Stimulated activated CD8-positive, alpha-beta memory T cell treated with anti-CD3 and anti-CD28 coated beads, Interleukin-15, amount 100 ng/mL, for 48 hours (primary cell): ENCODE data around the gene PI4KB.
"Not testable (repeated sequence)": the region's sequence is repeated elsewhere in the genome, so short reads cannot be mapped to it uniquely, and the experiment has no call there.

ENCODE experiments used
- DNase-seq, 2 donors: peaks; one replicate each; pipeline ENCODE4 v3.0.0-alpha.2; 2020; ENCODE audit warnings: low read depth in 2 of 2

PI4KB gene

DNA sequence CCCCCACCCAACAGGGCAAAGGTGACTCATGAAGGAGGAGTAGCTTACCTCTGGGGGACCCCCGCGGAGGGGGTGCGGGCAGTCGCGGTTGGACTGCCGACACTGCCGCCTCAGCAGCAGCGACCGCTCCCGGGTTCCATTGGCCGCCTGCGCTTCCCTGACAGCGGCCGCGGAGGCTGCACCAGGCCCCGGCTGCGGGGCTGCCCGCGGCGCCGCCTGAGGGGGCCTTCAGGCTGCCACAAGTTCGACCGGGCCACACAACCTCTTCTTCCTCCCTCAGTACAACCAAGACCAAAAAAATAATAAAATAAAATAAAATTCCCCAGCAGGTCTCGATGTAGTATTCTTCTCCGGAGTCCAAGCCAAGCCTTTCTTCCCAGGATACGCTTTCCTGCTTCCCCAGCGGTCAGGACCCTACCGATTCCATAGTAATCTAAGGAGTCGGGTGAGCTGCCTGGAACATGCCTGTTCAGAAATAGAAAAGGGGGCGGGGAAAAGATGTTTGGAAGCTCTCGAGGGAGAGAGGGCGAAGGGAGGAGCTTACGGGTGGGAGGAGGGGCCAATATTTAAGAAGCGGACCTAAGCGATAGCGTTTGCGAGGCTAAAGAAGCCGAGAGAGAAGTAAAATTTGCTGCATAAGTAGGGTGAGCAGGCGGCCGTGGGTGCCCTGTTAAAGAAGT, at the start of gene PI4KB:
Gene PI4KB (minus strand): TSS at position 194 of the 680 bp plus-strand sequence. CDS start 10,935 bp downstream, outside the sequence.
- peak; percentile 79 to 81 for DNase-seq

DNA sequence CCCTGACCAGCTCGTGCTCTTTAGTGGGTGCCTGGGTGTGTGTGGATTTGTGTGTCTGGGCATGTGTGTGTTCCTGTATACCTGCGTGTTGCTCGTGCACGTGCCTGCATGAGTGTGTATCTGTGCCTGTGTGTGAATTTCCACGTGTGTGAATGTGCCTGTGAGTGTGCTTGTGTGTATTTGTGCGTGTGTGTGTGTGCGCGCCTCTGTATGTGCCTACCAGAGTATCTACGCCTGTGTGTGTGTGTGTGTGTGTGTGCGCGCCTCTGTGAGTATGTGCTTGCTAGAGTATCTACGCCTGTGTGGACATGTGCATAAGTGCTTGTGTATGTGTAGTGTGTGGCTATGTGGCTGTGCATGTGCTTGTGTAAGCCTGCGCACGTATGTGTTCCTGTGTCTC, 46.0 kb upstream of the PI4KB start:
- DNase-seq, result no peak

DNA sequence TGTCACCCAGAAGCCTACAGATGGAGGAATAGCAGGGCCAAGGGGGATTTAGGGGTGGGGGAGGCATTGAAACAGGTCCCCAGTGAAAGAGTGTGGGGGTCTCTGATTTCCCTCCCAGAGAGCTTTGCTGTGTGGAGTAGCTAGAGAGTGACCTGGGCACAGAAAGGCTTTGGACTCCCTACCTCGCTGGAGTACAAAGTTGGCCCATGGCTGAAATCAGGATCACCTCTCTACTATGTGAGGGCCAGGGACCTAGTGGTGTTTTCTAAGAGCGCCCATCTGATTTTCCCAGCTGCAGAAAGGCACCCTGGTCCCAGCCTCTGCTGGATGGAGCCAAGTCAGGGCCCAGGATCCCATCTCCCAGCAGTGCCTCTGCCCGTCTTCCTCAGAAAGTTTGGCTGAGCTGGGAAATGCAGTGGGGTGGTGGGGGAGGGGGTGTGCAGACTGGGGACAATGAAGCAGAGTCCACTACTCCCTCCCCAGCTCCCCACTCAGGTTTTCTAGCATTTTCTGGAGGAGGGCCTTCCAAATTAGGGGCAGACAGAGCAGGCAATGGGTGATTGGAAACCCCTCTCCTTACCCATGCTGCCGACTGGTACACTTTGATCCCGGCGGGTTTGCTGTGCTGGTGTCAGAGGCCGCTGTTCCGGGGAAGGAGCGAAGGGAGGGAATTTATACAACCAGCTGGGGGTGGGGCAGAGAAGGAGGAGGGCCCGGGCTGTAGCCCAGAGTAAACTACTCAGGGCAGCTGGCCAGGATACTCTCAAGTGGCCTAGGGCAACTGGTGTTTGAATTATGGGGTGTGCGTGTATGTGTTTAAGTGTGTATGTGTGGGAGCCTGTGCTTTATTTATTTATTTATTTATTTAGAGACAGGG, 45.1 kb upstream of the PI4KB start, which contains the start of gene SELENBP1:
Gene SELENBP1 (minus strand): TSS at position 648 of the 877 bp plus-strand sequence. CDS start 64 bp downstream, at position 584.
- no peak for DNase-seq

DNA sequence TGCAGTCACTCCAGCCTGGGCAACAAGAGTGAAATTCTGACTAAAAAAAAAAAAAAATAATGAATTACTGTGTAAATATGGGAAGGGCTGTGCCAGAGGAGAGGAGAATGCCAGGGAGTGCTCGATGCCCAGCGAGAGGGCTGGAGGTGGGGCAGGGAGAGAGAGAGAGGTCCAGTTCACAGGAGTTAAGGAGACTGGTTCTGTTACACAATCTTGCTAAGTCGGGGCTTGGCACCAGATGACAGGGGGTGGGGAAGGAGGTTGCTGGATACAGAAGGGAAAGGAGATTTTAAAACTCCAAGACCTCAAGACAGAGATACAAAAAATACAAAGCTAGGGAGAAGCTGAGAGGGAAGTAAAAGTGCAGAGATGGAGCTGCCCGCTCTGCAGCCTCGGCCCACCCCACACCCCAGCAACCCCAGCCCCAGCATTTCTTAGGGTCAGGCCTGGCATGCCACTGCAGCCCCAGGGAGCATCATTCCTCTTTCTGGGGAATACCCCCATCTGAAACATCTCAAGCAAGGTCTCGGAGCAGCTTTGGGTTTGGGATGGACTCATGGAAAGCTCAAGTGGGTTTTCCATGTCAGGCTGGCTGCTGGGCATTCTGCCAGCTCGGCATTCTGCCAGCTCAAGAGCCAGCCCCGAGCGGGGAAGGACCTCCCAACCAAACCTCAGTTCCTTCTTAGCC, 44.3 kb upstream of the PI4KB start:
- no peak for DNase-seq

DNA sequence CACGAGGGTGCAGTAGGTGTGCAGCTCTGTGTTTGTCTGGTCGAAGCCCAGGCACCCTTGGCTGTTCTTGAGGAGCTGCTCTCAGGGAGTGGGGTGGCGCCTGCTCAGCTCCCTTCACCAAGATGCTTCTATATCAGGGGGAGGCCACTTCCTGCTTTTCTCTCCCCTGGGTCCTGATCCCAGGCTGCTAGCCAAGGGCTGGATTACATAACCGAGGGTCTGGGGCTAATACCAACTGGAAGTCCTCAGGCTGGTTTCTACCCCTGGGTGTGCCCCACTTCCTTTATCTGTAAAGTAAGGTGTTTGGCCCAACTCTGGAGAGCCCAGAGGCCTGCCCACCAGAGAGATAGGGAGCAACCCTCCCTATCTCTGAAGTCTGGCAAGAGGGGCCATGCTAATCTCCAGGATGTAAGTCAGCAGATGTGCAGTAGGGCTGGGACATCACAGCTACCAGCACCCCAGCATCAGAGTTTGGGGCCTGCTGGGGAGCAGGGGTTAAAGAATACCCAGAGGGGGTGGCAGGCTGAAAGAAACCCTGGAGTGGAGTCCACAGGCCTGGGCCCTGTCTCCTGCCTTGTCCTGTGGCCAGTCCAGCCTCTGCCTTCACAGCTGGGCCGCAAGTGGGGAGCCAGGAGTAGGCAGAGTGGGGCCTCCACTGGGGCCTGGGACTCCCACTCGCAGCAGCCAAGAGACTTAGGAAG, 43.1 kb upstream of the PI4KB start:
- no peak for DNase-seq

DNA sequence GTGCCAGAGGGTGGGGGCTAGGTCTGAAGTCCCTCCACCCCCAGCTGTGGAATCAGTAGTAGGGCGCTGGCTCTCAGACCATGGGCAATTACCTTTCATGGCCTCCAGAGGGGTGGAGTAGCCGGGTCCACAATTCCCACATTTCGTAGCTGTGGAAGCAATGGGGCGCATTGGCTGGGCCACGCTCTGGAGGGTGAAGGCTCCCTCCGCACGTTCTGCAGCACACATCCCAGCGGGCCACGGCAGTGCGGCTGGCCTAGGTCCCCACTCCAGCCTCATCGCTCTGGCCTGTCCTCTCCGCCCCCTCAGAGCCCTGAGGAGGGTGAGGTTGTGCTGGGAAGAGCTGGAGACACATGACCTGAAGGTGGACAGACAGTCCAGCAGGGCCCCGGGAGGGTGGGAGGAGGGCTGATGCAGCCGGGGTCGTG, 42.4 kb upstream of the PI4KB start:
- DNase-seq, result no peak

DNA sequence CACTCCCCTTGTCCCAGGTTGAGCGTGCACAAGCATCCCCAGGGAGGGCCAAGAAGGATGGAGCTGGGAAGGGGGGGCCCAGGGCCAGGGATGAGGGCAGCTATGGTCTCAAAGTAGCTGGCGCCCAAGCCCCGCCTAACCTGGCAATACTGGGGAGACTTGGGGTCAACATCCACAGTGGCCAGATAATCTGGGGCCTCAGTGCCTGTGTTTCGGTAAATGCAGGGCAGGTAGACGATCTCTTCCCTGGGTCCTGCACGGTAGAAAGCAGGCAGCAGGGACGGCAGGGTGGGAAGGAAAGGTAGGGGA, 42.0 kb upstream of the PI4KB start:
- no peak for DNase-seq

DNA sequence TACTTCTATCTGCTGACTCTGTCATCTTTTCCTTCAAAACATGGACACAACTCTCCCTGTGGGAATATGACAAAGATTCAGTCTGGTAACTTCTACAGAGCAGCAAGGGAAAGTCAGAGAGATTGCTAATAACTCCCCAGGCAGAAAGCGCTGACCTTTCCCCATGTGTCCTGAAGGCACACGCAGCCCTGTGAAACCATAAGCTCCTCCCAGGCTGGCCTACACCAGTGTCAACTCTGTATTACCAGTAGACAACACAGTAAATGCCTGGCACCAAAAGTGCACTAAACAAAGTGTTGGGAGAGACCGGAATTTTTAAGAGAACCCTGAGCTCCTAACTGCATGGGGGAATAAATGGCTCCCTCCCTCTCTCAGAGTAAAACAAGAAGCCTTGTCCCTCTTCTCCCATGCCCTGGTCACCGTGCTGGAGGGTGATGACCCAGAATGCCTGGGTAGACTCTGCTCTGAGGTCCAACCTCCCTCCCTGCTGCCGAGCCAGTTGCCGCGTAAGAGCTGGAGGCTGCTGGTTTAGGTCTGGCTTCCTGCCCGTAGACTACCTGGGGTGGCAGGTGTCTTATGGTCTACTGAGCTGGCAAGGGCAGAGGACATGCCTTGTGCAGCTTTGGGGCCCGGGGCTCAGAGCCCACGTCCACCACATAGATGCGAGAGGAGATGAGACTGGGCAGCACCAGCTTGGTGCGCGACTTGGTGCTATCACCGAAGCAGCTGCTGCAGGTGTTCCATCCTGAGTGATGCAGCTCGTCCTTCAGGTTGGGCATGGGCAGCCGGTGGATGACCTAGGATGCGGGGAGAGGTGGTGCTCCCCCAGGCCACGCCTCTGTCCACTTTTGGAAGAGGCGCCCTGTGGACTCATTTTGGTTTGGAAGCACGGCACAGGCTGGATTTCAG, 41.4 kb upstream of the PI4KB start:
- no peak for DNase-seq

DNA sequence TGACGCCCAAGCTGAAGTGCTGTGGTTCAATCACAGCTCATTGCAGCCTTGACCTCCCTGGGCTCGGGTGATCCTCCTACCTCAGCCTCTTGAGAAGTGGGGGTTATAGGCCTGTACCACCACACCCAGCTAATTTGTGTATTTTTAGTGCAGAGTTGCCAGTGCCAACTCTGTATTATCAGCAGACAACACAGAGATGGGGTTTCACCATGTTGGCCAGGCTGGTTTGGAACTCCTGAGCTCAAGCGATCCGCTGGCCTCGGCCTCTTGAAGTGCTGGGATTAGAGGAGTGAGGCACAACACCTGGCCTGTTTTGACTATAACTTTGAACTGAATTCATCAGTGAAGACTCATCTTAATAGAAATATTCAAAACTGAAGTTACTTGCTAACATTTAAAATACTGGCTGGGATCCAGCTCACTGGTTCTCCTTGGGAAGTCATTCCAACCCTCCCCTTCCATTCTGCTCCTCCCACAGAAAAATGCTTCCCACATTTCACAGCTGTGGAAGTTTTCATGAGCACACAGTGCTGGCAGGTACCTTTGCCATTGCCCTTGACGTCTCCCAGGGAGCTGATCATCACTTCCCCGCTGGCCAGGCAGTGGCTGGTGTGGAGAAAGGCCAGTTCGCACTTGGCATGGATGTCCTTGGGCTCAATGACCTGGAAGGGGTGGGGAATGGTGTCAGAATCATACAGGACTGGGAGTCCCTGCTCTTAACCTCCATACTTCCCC, 40.6 kb upstream of the PI4KB start:
- no peak for DNase-seq

DNA sequence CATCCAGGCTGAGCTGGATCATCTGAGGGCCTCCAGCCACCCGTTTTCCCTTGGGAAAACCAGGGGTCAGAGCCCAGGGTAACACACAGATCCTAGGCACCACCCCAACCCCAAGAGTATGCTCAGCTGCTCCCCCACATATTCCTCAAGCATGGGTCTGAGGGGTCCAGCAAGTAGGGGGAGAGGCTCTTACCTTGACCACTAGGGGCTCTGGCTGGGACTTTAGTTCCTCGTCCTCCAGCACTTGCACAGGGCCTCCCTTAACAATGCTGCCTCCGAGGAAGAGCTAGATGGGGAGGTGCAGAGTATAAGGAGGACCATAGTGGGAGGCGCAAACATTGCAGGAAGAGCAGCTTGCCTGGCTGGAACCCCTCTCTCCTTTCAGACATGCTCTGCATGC, 37.8 kb upstream of the PI4KB start:
- DNase-seq, result no peak

DNA sequence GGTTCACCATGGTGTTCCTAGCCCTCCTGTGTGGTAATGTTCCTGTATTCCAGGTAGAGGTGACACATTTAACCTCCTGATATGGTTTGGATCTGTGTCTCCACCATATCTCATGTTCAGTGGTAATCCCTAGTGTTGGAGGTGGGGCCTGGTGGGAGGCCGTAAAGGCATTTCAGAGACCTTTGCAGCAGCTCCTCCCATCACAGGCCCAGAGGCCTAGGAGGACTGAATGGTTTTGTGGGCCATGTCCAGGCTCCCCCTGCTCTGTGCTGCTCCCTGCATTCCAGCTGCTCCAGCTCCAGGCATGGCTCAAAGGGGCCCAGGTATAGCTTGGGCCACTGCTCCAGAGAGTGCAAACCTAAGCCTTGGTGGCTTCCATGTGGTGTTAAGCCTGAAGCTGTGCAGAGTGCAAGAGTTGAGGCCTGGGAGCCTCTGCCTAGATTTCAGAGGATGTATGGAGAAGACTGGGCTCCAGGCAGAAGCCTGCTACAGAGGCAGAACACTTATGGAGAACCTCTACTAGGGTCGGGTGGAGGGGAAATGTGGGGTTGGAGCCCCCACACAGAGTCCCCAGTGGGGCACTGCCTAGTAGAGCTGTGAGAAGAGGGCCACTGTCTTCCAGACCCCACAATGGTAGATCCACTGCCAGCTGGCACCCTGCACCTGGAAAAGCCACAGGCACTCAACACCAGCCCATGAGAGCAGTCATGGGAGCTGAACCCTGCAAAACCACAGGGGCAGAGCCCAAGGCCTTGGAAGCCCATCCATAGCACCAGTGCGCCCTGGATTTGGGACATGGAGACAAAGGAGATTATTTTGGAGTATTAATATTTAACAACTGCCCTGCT, 35.3 kb upstream of the PI4KB start:
- no peak for DNase-seq

DNA sequence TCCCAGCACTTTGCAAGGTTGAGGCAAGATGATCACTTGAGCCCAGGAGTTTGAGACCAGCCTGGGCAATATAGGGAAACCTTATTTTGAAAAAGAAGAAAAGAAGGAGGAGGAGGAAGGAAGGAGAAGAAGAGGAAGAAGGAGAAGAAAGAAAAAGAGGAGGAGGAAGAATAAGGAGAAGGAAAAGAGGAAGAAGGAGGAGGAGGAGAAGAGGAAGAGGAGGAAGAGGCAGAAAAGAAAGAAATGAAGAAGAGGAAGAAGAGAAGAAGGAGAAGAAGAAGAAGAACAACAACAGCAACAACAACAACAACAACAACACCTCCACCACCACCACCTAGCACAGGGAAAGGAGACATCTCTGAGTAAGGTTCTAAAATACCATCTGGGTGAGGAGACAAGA, 34.7 kb upstream of the PI4KB start:
- no peak for DNase-seq

DNA sequence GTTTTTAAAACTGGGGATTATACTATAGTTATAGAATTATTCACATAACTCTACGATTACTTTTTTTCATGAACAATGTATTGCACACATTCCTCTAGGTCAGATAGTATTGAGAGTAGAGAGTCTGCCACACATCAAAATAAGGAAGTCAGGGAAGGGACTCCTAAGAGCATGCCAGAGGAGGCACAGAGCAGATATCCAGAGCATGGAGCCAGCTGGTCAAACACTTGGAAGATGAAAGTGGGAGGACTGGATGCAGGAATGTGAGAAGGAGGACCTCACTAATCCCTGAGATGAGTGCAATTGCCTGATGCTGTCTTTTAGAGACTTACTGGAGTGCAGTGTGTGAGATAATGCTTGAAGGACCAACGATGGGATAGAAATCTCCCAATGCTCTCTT, 29.5 kb upstream of the PI4KB start:
- no peak for DNase-seq

DNA sequence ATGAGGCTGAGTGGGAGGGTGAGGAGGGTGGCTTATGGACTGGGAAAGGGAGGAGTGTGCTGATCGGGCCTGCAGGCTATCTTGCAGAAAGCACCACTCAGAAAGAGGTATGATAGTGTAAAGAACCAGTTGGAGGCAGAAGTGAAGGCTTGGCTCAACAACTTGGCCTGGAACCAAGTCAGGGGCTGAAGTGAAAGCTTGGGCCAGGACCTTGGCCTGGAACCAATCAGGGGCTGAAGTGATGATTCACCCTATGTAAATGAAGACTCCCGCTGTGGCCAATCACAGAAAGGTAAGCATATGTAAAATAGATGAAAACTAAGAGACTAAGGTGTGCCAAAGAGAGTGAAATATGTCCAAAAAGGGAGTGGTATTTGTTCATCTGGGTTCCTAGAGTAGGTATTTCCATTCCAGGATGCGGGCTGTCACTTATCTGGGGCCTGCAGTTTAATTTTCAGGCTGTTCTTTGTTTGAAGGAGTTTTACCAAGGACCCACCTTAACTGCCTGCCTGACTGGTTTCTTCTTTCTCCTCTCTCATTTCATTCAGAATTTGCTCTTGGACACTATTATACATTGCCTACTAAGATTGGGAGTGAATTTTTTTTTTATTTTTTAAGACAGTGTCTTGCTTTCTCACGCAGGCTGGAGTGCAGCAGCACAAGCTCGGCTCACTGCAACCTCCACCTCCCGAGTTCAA, 25.0 kb upstream of the PI4KB start:
- no peak for DNase-seq

DNA sequence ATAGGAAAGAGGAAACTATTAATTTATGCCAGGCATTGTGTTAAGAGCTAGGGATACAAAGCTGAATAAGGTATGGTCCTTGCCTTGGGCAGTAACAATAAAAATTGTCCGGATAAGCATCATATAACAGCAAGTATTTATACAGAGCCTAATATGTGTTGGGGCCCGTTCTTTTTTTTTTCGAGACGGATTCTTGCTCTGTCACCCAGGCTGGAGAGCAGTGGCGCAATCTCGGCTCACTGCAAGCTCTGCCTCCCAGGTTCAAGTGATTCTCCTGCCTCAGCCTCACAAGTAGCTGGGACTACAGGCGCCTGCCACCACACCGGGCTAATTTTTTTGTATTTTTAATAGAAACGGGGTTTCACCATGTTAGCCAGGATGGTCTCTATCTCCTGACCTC, 23.1 kb upstream of the PI4KB start:
- DNase-seq, result not testable (repeated sequence)

DNA sequence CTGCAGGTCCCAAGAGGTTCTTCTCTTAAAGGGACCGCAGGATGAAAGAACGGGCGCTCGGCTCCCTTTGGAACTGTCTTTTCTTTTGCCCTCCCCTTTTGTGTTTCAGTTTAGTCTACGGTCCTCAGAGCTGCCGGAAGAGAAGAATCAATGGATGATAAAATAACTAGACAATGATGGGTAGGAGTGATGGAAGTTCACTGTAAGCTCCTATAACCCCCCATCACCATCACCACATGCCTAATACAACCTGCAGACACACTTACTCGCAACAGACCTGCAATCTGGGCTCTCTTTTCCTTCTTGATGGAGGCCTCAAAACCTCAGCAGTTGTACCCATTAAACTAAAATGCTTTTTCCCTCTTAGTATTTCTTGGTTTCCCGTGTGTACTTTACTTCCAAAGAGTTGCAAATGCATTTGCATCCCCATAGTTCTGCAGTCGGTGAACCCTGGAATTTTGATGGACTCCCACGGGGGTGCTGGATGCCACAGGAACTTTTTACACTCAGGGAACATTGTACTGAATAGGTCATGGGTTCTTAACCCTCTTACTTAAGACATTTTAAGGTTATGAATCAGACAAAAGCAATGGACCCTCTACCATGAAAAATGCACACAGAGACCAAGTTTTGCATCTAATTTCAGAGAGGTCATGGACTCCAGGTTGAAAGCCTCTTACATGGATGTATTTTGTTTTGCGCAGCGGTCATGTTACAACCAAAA, 20.5 kb upstream of the PI4KB start:
- no peak for DNase-seq

DNA sequence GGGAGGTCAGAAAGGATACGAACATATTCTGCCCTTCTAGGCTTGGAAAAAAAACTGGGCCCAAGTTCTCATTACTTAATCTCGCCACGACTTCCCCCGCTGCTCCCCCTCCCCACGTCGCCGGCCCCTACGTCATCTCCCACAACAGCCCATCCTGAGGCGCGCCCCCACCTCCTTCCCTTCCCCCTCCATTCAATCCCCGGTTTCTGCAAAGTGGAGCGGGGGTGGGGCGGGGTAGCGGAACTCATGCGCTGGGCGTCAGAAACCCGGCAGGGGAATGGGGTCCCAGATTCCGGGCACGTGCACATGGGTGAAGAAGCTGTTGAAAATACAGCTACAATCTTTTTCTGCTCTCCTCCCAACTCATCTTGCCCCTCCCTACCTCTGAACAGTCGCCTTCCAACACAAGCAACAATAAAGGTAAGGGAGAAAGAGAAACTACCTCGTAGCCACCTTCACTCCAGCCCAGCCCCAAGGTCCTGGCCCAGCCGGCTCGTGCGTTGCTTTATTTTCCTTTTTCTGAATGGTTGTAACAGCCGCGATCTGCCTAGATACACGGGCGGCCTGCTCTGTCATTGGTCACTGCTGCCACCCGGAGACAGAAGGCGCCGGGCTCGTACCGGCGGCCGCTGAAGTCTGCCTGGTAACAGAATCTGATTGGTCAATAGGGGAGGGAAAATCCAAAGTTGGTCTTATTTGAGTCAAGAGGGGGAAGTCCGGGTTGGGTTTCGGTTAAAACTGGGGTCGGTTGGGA, 19.7 kb upstream of the PI4KB start, which contains the start of gene RFX5:
Gene RFX5 (minus strand): TSS at position 484 of the 754 bp plus-strand sequence. CDS start 932 bp downstream, outside the sequence.
- peak; percentile 90 to 91 for DNase-seq
